B cell (primary cell): ENCODE measurements around the gene SUSD4.

Source experiments
- CTCF ChIP-seq: fragments of 200-600 bp; IDR thresholded peaks from one replicate; pipeline ENCODE4 v1.8.0; 2022; ENCODE audit warnings: antibody characterized with exemption, mild to moderate bottlenecking
- EZH2 ChIP-seq: IDR thresholded peaks from 2 replicates; pipeline ENCODE4 v1.6.1; 2012; ENCODE audit warnings: borderline replicate concordance, low read depth, mild to moderate bottlenecking, moderate library complexity, low read length; ENCODE audit not compliant: insufficient read depth, poor library complexity, severe bottlenecking

- TF ChIP-seq CTCF (no peak), EZH2 (no peak)
These were observed 20.3 kb downstream of the SUSD4 start for GRCh38 chr1:223343692-223344091.
